Neural crest cell (in vitro differentiated cells): Measurements from ENCODE around the gene SPOCK1. TPM values are rescaled to one million over a fixed set of nuclear protein-coding genes. Genes with fewer than 3 reads are reported as not detected.

Experiments used
- DNase-seq: peaks from one replicate; pipeline ENCODE4 v3.0.0; 2021; ENCODE audit warnings: low read depth, mixed read lengths, low spot score
- H3K27ac Mint-ChIP-seq: one replicate; pipeline ENCODE4 v1.8.0; 2021; ENCODE audit warnings: mild to moderate bottlenecking, mixed read lengths; ENCODE audit not compliant: unreplicated experiment
- H3K27me3 Mint-ChIP-seq: 2 replicates; pipeline ENCODE4 v1.8.0; 2021; ENCODE audit warnings: low read depth, mild to moderate bottlenecking, mixed read lengths
- H3K36me3 Mint-ChIP-seq: 2 replicates; pipeline ENCODE4 v1.8.0; 2021; ENCODE audit warnings: low read depth, mild to moderate bottlenecking, mixed read lengths
- H3K4me1 Mint-ChIP-seq: 2 replicates; pipeline ENCODE4 v1.8.0; 2021; ENCODE audit warnings: mixed read lengths
- H3K4me3 Mint-ChIP-seq: one replicate; pipeline ENCODE4 v1.8.0; 2021; ENCODE audit warnings: mild to moderate bottlenecking, mixed read lengths
- H3K9me3 Mint-ChIP-seq: 2 replicates; pipeline ENCODE4 v1.8.0; 2021; ENCODE audit warnings: mixed read lengths
- CTCF ChIP-seq: fragments of 200-600 bp; sonication (generic); conservative IDR thresholded peaks from 2 replicates; pipeline ENCODE4 v1.5.0; 2021; ENCODE audit warnings: antibody characterized with exemption, mild to moderate bottlenecking
- total RNA-seq: library from RNA; stranded (reverse); gene quantifications from 2 replicates; pipeline ENCODE4 v1.2.1, GENCODE V29; 2021

The SPOCK1 gene
- total RNA-seq, 1 donor from 2014 or later, result 89.7 TPM

GRCh38 chr5:137305971-137306602, 193.0 kb downstream of the SPOCK1 start:
- Mint-ChIP-seq H3K36me3 (no peaks in the 10 kb centered on the region), H3K4me3 (no peak overlapping the region), H3K27me3 (no peaks in the 10 kb centered on the region), H3K27ac (no peak overlapping the region), H3K4me1 (peaks cover 11% of the 10 kb centered on the region), H3K9me3 (no peaks in the 10 kb centered on the region)
- DNase-seq, result no peak
- TF ChIP-seq CTCF, result no peak

DNA sequence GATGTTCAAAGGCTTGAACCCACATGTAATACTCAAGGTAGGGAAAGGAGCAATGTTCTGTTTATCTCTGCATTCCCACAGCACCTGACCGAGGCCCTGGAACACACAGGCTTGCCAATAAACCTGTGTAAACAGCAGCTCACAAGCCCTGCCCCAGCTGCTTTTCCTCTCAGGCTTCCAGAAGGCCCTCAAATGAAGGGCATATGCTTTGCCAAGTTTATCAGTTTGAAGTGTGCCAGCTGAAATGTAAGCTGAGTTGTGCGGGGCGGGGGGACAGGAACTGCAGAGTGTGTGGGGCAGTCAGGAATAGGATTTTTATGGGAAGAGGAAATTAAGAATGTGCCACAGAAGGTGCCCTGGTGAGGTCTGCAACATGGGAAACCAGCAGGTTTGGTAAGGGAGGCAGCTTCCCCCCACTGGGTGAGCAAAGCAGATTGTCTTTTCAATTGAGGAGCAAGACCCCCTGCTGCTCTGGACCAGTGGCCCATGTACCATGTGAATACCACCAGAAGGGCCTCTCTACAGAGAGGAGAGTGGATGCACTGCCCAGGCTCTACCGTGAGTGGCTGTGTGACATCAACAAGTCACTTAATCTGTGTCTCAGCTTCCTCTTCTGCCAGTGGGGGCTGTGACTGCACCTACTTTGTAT, 194.8 kb downstream of the SPOCK1 start:
- no peaks in the 10 kb centered on the region for H3K27me3 Mint-ChIP-seq
- H3K4me1 Mint-ChIP-seq, result peaks cover 11% of the 10 kb centered on the region
- no peak overlapping the region for H3K4me3 Mint-ChIP-seq
- TF ChIP-seq CTCF, result no peak
- no peaks in the 10 kb centered on the region for H3K36me3 Mint-ChIP-seq
- no peak for DNase-seq
- no peak overlapping the region for H3K27ac Mint-ChIP-seq
- no peaks in the 10 kb centered on the region for H3K9me3 Mint-ChIP-seq

DNA sequence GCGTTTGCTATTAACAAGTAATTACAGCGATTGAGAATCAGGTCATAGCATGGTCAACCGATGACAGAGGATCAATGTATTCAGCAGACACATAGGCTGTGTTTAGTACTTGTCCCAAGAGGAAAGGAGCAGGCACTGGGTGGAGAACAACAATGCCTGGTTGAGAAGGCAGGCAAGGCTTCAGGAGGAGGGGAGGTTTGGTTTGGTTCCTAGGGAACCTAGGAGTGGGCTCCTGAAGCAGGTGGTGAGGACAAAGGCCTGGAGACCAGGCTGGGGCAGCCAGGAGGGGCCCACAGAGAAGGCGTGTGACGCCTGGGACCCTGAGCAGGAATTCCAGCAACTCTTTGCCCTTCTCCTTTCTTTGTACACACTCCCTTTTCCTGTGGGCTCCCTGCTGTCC, 195.6 kb downstream of the SPOCK1 start:
- Mint-ChIP-seq H3K27me3 (no peaks in the 10 kb centered on the region), H3K36me3 (no peaks in the 10 kb centered on the region), H3K4me3 (no peak overlapping the region), H3K27ac (no peak overlapping the region), H3K4me1 (peaks cover 9% of the 10 kb centered on the region), H3K9me3 (no peaks in the 10 kb centered on the region)
- TF ChIP-seq CTCF, result no peak
- no peak for DNase-seq

DNA sequence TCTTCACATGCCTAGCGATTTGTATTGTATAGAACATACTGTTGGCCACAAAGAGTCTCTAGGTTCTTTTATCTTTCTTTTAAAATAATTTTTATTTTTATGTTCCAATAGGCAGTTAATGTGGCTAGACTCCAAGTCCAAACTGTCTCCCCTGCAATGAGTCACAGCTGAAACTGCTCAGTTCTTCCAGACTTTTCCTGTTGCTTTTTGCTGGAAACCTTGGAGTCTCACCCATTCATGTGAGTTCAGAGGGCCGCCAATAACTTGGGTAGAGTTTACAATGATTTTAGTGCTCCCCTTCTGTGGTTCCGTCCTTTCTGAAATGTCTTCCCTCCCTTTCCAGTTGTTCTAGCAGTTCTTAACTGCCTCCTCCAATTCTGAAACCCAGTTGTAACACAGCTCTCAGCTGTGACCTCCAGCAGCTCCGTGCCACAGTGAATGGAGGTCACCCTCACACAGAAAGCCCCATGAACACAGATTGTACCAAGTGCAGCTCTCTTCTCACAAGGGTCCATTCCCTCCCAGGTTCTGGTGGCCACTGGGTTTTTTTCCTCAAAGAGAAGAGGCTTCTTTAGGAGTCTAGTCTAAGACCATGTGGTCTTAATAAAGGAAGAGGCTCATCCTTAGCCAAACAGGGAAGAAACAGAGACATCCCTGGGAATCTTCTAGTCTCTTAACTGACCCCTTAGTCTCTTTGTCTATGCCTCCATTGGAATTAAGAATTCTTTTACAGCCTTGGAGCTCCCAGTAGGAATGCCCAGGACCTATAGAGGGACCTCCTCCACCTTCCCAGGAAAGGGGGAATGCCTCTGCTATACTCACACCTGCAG, 198.5 kb downstream of the SPOCK1 start:
- Mint-ChIP-seq H3K36me3 (no peaks in the 10 kb centered on the region), H3K27ac (no peak overlapping the region), H3K27me3 (no peaks in the 10 kb centered on the region), H3K4me1 (peaks cover 10% of the 10 kb centered on the region), H3K4me3 (no peak overlapping the region), H3K9me3 (no peaks in the 10 kb centered on the region)
- TF ChIP-seq CTCF, result no peak
- DNase-seq, result no peak

- no peak overlapping the region for H3K4me3 Mint-ChIP-seq
- no peaks in the 10 kb centered on the region for H3K9me3 Mint-ChIP-seq
- peaks cover 15% of the 10 kb centered on the region for H3K4me1 Mint-ChIP-seq
- H3K36me3 Mint-ChIP-seq, result no peaks in the 10 kb centered on the region
- H3K27me3 Mint-ChIP-seq, result no peaks in the 10 kb centered on the region
- TF ChIP-seq CTCF, result no peak
- H3K27ac Mint-ChIP-seq, result no peak overlapping the region
- DNase-seq, result no peak
These were observed 202.8 kb downstream of the SPOCK1 start for GRCh38 chr5:137296213-137296781.
